ENCODE results near the gene IL37.

Gene IL37, protein sequence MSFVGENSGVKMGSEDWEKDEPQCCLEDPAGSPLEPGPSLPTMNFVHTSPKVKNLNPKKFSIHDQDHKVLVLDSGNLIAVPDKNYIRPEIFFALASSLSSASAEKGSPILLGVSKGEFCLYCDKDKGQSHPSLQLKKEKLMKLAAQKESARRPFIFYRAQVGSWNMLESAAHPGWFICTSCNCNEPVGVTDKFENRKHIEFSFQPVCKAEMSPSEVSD

DNA sequence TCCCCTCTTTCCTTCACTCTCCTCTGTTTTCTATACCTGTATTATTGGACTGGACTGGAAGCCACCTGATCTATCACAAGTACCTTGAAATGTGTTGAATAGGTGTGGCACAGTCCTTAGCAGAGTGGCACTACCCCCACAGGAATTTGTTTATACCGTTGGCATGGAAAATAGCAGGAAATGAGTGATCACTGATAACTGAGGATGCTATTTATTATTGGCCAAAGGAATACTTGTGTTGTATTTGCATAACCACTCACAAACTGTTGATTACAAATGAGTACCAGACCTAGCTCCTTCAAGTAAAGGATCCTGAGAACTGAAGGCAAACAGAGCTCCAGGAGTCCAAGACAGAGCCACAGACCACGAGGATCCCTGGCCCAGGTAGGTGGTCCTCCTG is at the start of gene IL37:
TSS of gene IL37 (plus strand) at position 301 of the 400 bp plus-strand sequence. CDS start 1,848 bp downstream, outside the sequence.
- no peak for DNase-seq (ENCODE audit: low read depth)

GRCh38 chr2:112864072-112864471 is 46.9 kb upstream of the IL37 start:
- no peak for DNase-seq (ENCODE audit: low read depth)

DNA sequence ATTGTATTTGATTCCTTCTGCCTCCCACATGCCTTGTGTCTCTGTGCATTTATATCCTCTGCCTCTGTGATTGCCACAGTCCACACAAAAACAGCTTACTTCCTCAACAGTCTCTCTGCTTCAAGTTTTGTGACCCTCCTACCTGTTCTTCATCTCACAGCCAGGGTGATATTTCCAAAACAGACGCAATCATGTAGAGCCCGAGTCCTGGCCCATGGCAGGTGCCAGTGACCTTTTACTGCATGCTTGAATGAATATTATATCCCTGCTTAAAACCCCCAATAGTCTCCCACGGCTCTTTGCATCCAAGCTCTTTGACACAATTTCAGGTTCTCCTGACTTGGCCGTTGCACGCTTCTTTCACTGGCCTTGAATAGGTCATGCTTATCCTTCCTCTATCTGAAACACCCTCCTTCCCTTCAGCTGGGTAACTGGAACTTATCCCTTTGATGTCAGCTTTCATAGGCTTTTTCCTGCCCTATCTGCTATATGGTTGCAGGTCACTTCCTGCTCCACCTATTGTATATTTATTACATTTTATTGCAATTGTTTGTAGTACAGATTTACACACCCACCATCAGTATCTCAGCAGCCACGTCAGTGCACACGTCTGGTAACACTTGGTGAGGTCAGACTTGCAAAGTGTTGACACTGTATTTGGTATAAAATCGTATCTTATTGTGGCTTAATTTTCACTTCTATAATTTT is 44.7 kb upstream of the IL37 start:
- DNase-seq (ENCODE audit: low read depth) = no peak

GRCh38 chr2:112867701-112868631 is 43.0 kb upstream of the IL37 start:
- no peak for DNase-seq (ENCODE audit: low read depth)

- no peak for DNase-seq (ENCODE audit: low read depth)
Measured at GRCh38 chr2:112869258-112869842, 41.6 kb upstream of the IL37 start.

DNA sequence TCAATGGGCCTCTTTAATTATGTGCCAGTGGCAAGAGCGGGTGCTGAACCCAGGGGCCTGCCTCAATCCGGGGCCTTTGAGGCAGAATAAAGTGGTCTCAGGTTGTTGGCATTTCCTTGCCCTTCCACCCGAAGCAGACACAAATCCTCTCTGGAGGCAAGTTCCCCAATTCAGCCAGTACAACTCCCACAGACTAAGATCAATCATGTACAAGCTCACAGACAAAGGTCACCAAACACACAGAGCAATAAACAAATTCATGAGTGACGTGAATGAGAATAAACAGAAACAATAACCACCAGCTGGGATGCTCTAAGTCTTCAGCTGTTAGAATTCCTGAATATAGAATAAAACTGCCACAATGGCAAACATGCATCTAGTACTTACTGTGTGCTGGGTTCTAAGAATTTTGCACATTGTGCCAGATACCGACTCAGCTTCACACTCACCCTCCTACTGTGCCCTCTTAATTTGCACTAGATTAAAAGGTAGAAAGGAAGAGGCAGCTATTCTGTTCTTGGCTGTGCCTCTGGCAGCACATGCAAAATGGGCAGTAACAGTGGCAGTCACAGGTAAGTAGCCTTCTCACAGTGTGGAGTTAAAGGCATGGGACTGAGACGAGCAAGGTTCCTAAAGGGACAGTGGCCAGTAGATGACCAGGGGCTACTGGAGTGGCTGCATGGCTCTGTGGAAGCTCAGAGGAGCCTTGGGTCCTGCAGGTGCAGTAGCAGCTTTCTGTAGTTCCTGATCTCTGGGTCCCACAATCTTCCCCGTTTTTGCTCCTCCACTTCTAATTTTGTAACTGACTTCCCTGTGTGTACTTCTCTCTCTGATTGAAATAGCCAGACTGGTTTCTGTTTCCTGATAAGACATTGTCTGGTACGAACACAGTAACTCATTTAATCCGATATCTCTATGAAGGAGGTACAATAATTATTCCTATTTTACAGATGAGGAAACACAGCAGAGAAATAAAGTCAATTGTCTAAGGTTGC is 39.8 kb upstream of the IL37 start:
- no peak for DNase-seq (ENCODE audit: low read depth)

DNA sequence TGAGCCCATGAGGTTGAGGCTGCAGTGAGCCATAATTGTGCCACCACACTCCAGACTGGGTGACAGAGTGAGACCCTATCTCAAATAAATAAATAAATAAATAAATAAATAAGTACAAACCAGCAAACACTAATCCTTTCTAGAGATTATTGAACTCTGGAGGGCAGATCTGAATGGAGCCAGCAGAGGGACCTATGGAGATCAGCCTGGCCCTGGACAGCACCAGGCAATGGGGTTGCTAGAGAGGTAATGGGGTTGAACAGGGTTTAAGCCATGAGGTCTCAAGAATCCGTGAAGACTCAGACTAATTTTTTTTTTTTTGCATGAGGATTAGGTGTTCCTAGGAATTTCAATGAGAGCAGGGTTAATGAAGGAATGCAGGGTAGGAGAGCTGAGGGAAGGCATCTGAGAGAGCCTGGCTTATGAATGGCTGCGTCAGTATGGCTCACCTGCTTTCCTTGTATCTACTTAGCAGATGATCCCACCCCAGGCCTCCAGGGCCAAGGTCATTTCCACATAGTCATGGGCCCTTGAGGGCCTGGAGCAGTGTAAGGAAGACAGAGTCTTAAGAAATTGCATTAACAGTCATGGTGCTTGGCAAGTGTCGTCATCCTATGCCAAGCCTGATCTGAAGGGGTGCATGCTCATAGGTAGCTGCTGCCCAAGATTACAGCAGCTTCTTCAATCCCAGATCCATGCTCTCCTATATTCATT is 34.6 kb upstream of the IL37 start:
- DNase-seq (ENCODE audit: low read depth) = no peak

- no peak for DNase-seq (ENCODE audit: low read depth)
Measured at GRCh38 chr2:112876971-112877361, 34.0 kb upstream of the IL37 start.

DNA sequence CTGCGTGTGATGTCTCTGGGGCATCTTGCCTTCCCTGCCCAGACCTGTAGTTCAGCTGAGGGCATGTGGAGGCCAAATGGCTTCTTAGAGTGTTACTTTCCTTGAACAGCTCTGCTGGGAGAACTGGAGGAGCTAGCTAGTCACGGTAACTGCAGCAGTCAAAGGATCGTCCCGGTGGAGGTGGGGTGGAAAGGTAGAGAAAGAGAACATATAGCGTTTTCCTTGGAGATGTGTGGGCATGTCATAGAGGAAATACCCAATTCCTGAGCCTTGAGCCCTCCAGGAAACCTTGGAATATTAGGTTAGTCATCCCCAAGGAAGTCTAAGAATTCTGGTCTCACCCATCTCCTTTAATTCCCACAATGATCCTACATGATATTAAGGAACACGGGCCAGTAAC is 33.5 kb upstream of the IL37 start:
- DNase-seq (ENCODE audit: low read depth) = no peak

DNA sequence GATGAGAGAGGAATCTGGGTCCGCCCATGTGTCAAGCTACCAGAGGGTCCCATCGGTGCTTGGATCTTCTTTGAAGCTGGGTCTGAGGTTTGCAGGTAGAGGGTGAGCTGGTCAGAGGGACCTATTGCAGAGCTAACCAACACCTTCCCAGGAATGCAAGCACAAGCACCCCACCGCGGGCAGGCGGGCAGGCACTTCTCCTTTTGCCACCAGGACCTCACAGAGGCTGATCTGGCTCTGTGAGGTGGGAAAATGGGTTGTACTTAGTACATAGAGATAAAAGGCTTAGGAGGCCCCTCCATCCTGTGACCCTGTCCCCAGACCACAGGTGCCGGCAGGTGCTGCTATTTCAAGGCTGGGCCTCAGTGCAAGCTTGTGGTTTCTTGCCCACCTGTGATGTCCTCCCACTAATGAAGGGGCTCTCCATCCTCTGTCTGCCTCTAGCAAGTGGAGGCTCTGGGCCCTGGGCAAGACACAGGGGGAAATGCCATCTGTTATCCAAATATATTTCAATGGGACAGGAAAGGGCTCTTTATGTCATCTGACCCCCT is 31.4 kb upstream of the IL37 start:
- no peak for DNase-seq (ENCODE audit: low read depth)

DNA sequence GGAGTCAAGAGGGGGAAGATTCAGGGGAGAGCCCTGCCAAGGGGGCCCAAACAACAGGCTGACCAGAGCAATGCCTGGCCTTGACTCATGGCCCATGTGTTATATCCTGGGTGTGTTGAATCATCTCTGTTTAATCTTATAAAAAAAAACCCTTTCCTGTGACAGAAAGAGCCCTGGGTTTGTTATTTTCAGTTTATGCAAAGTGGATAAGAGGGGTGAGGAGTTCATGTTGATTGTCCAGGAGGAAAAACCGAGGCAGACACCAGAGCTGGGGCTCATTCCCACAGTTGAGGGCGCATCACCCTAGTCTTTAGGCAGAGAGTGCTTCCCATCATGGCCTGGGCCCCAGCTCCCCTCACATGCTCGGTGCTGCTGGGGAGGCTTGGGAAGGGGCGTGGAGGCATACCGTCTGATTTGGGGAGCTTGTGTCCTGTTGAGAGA is 30.9 kb upstream of the IL37 start:
- DNase-seq (ENCODE audit: low read depth) = no peak

DNA sequence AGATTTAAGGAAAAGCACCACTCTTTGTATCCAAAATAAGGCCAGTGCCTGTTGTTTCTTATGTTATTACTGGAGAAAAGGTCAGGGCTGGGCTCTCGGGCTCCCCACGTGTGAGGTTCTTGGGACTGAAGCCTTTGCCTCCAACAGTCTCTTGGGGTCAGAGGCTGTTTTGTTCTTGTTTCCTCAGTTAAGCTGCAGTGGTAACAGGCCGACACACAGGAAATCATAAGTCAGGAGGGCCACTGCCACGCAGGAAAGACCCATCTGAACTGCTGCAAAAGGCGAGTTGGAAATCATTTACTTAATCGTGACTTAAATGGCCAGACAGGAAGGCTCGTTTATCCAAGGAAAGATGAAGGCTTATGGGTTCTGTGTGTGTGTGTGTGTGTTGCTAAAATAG is 30.3 kb upstream of the IL37 start:
- DNase-seq (ENCODE audit: low read depth) = no peak

- no peak for DNase-seq (ENCODE audit: low read depth)
Measured at GRCh38 chr2:112881217-112881985, 29.6 kb upstream of the IL37 start.

- DNase-seq (ENCODE audit: low read depth) = no peak
Measured at GRCh38 chr2:112883669-112884068, 27.3 kb upstream of the IL37 start.

- DNase-seq (ENCODE audit: low read depth) = peak; percentile 46
Measured at GRCh38 chr2:112884869-112885505, 26.0 kb upstream of the IL37 start.

DNA sequence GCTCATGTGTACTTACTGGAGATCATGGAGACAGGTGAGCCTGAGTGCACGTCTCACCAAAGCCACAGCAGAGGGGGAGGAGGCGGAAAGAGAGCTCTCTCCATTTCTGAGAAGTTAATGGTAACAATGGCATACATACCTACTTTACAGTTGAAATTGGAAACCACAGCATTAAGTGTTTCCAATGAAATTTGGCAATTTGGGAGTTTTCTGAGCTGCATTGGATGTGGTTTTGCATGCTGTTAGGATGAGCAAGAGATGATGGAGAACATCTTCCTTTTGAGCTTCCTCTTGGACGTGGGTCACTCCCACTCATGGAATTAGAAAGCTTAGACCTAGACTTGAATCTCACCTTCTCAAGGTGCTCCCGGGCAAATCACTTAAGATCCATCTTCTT is 25.5 kb upstream of the IL37 start:
- no peak for DNase-seq (ENCODE audit: low read depth)

GRCh38 chr2:112886291-112886690 is 24.7 kb upstream of the IL37 start:
- DNase-seq (ENCODE audit: low read depth) = no peak

DNA sequence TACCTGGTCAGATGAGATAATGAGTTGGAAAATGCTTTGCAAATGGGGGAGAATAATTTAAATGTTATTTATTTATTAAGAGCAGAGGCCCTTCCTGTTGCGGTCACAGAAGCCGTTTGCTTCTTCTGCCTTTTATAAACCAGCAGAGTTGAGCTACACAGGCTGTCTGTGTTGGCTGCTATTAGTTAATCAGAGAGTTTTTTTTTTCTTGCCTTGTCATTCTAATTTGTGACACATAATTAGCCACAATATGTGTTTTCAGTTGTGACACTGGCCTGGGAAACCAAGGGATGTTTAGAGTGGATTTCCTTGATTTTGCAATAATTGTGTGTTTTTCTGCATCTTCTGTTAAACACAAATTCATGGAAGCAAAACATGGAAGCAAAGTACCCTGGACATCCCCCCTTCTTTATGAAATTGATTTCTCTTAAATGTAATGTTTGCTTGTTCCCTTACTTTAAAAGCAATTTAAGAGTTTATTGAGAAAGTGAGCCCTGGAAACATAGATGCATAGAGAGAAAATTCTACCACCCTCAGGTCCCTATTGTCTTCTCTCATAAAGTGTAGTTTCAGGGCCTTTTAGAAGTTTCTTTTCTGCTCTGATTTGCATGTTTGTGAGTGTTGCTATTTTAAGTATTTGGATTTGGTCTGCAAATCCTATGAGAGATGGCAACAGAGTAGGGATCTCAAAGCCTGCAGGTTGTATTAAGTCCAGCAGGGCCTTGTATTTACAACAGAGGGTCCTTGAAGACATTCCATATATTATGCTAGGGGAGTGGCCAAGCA is 22.8 kb upstream of the IL37 start:
- DNase-seq (ENCODE audit: low read depth) = no peak

All from stimulated activated CD8-positive, alpha-beta memory T cell treated with anti-CD3 and anti-CD28 coated beads, Interleukin-15, amount 100 ng/mL, for 1 hour (primary cell).